H1 (cell line): ENCODE data around the gene UBE2D4. TPM values are rescaled to one million over a fixed set of nuclear protein-coding genes. Genes with fewer than 3 reads are reported as not detected.

ENCODE experiments used
- CTCF ChIA-PET: fragments of 300-600 bp; sonication (Branson Sonifier 250); formaldehyde crosslinking; loops from one replicate; lab custom pipeline; 2021; ENCODE audit not compliant: partially characterized antibody; lab: Charles Lee
- POLR2A ChIA-PET: fragments of 300-600 bp; sonication (Branson Sonifier 250); formaldehyde crosslinking; loops from one replicate; lab custom pipeline; 2021; ENCODE audit warnings: inconsistent platforms; ENCODE audit not compliant: partially characterized antibody; lab: Charles Lee
- DNase-seq, 2 experiments: peaks; one replicate each; pipeline versions ENCODE4 v3.0.0 to v3.0.0-alpha.2; 2010 to 2022; ENCODE audit warnings: low spot score in 2 of 2, low read depth in 1 of 2, mixed read lengths in 1 of 2
- FAIRE-seq: peaks from 2 replicates; lab custom pipeline; 2011; peaks lifted over from hg19 to GRCh38; lab: Jason Lieb, UNC
- H2AFZ ChIP-seq: 2 replicates; pipeline ENCODE4 v1.8.1; 2012; ENCODE audit warnings: low read length, inconsistent platforms
- H2AK5ac ChIP-seq: 2 replicates; pipeline ENCODE4 v1.6.1; 2013; ENCODE audit warnings: low read depth, low read length
- H2BK120ac ChIP-seq: replicated peaks from 2 replicates; pipeline ENCODE3; 2013; ENCODE audit warnings: low read depth, low read length, inconsistent platforms
- H2BK12ac ChIP-seq: 2 replicates; pipeline ENCODE4 v1.6.1; 2013; ENCODE audit warnings: low read depth, low read length
- H2BK15ac ChIP-seq: 2 replicates; pipeline ENCODE4 v1.6.1; 2013; ENCODE audit warnings: low read length
- H2BK20ac ChIP-seq: 2 replicates; pipeline ENCODE4 v1.6.1; 2013; ENCODE audit warnings: low read length
- H2BK5ac ChIP-seq: 2 replicates; pipeline ENCODE4 v1.6.1; 2013; ENCODE audit warnings: low read depth, low read length
- H3K14ac ChIP-seq: 2 replicates; pipeline ENCODE4 v1.6.1; 2013; ENCODE audit warnings: inconsistent platforms; ENCODE audit not compliant: insufficient read length
- H3K18ac ChIP-seq: 2 replicates; pipeline ENCODE4 v1.6.1; 2013; ENCODE audit warnings: low read length; ENCODE audit errors: extremely low read depth
- H3K23ac ChIP-seq: 2 replicates; pipeline ENCODE4 v1.6.1; 2013; ENCODE audit warnings: inconsistent platforms; ENCODE audit not compliant: insufficient read length
- H3K23me2 ChIP-seq: 2 replicates; pipeline ENCODE4 v1.6.1; 2013; ENCODE audit warnings: low read depth, low read length
- H3K27ac ChIP-seq: 2 replicates; pipeline ENCODE4 v1.6.1; 2011; ENCODE audit warnings: low read depth, low read length, inconsistent platforms
- H3K27me3 ChIP-seq, 4 experiments: replicated peaks in 1 of 4; 1 replicate in 1 of 4; 2 replicates in 3 of 4; pipeline versions ENCODE4 v1.6.1 to v1.8.1; 2011 to 2013; ENCODE audit warnings: low read length in 3 of 4, mild to moderate bottlenecking in 3 of 4, inconsistent platforms in 2 of 4, mixed read lengths in 2 of 4, moderate library complexity in 1 of 4; ENCODE audit not compliant: control insufficient read depth in 3 of 4, insufficient read depth in 3 of 4; ENCODE audit errors: extremely low read depth in 1 of 4
- H3K36me3 ChIP-seq, 4 experiments: 2 replicates each; pipeline versions ENCODE4 v1.6.1 to v1.8.1; 2011 to 2013; ENCODE audit warnings: mild to moderate bottlenecking in 4 of 4, low read length in 3 of 4, moderate library complexity in 2 of 4, control low read depth in 1 of 4, inconsistent platforms in 1 of 4; ENCODE audit not compliant: insufficient read depth in 4 of 4, control insufficient read depth in 2 of 4
- H3K4ac ChIP-seq: replicated peaks from 2 replicates; pipeline ENCODE3; 2013; ENCODE audit warnings: low read length, low read depth, mixed read lengths, inconsistent platforms; ENCODE audit not compliant: insufficient read length
- H3K4me1 ChIP-seq, 4 experiments: replicated peaks in 1 of 4; 1 replicate in 1 of 4; 2 replicates in 3 of 4; pipeline versions ENCODE4 v1.6.1 to v1.8.1; 2011 to 2013; ENCODE audit warnings: low read length in 3 of 4, inconsistent platforms in 2 of 4, mixed read lengths in 1 of 4; ENCODE audit not compliant: insufficient read depth in 4 of 4, control insufficient read depth in 3 of 4
- H3K4me2 ChIP-seq, 2 experiments: 2 replicates each; pipeline versions ENCODE4 v1.6.1 to v1.8.1; 2011 to 2013; ENCODE audit warnings: low read depth in 2 of 2, low read length in 2 of 2, control low read depth in 1 of 2, inconsistent platforms in 1 of 2, mild to moderate bottlenecking in 1 of 2; ENCODE audit not compliant: insufficient read depth in 1 of 2
- H3K4me3 ChIP-seq, 4 experiments: fragments of 200-600, 300-600 bp in 1 of 4; sonication (generic), shearing (Covaris generic), sonication (Bioruptor Twin) in 1 of 4; 2 replicates each; pipeline versions ENCODE4 v1.5.1 to v1.8.1; 2011 to 2016; ENCODE audit warnings: low read length in 4 of 4, low read depth in 3 of 4, control low read depth in 2 of 4, inconsistent platforms in 2 of 4, mild to moderate bottlenecking in 2 of 4, mixed read lengths in 1 of 4, moderate library complexity in 1 of 4; ENCODE audit not compliant: insufficient read depth in 2 of 4; ENCODE audit errors: extremely low read depth in 1 of 4
- H3K56ac ChIP-seq: replicated peaks from 2 replicates; pipeline ENCODE3; 2013; ENCODE audit warnings: low read depth, mild to moderate bottlenecking, mixed read lengths, low read length, inconsistent platforms; ENCODE audit not compliant: insufficient read length
- H3K79me1 ChIP-seq: 2 replicates; pipeline ENCODE4 v1.6.1; 2013; ENCODE audit warnings: low read depth, low read length, control low read depth
- H3K79me2 ChIP-seq, 2 experiments: 2 replicates each; pipeline versions ENCODE4 v1.6.1 to v1.8.1; 2012 to 2013; ENCODE audit warnings: low read length in 2 of 2, mild to moderate bottlenecking in 2 of 2, inconsistent platforms in 1 of 2; ENCODE audit not compliant: insufficient read depth in 2 of 2, control insufficient read depth in 1 of 2
- H3K9ac ChIP-seq, 4 experiments: replicated peaks in 1 of 4; 1 replicate in 1 of 4; 2 replicates in 3 of 4; pipeline versions ENCODE4 v1.6.1 to v1.8.1; 2011 to 2013; ENCODE audit warnings: low read depth in 3 of 4, low read length in 3 of 4, control low read depth in 2 of 4, mild to moderate bottlenecking in 2 of 4, moderate library complexity in 2 of 4, inconsistent platforms in 1 of 4; ENCODE audit errors: extremely low read depth in 1 of 4
- H3K9me3 ChIP-seq, 2 experiments: 2 replicates each; pipeline versions ENCODE4 v1.6.1 to v1.8.1; 2012 to 2013; ENCODE audit warnings: mild to moderate bottlenecking in 2 of 2, moderate library complexity in 2 of 2, control low read depth in 1 of 2, inconsistent platforms in 1 of 2, low read depth in 1 of 2, low read length in 1 of 2, mixed read lengths in 1 of 2; ENCODE audit not compliant: insufficient read depth in 2 of 2
- H4K20me1 ChIP-seq, 2 experiments: replicated peaks in 1 of 2; 2 replicates each; pipeline versions ENCODE3 to v1.8.1; 2011 to 2013; ENCODE audit warnings: inconsistent platforms in 2 of 2, low read length in 2 of 2, mild to moderate bottlenecking in 1 of 2; ENCODE audit not compliant: insufficient read depth in 2 of 2, control insufficient read depth in 1 of 2
- H4K5ac ChIP-seq: 2 replicates; pipeline ENCODE4 v1.6.1; 2013; ENCODE audit warnings: low read length, low read depth, mixed read lengths, inconsistent platforms; ENCODE audit not compliant: insufficient read length
- H4K8ac ChIP-seq: 2 replicates; pipeline ENCODE4 v1.8.0; 2013; ENCODE audit warnings: mild to moderate bottlenecking, moderate library complexity, low read length, inconsistent platforms; ENCODE audit not compliant: insufficient read depth; ENCODE audit errors: extremely low read depth
- H4K91ac ChIP-seq: replicated peaks from 2 replicates; pipeline ENCODE3; 2013; ENCODE audit warnings: low read length, mixed read lengths, inconsistent platforms; ENCODE audit not compliant: insufficient read length
- CBX8 ChIP-seq: fragments of 300-800, 300-1000 bp; sonication (generic); IDR thresholded peaks from 2 replicates; pipeline ENCODE4 v1.7.1; 2016; ENCODE audit warnings: low read depth, low read length, borderline replicate concordance
- CREB1 ChIP-seq: IDR thresholded peaks from 2 replicates; pipeline ENCODE4 v1.6.1; 2012; ENCODE audit warnings: inconsistent platforms
- CTCF ChIP-seq, 3 experiments: IDR thresholded peaks; 1 replicate in 2 of 3; 2 replicates in 1 of 3; pipeline versions ENCODE4 v1.5.1 to v1.6.1; 2011; ENCODE audit warnings: low read length in 3 of 3, mild to moderate bottlenecking in 3 of 3, inconsistent platforms in 2 of 3, low read depth in 1 of 3, moderate library complexity in 1 of 3; ENCODE audit not compliant: insufficient read depth in 1 of 3; ENCODE audit errors: control extremely low read depth in 1 of 3
- EP300 ChIP-seq, 2 experiments: IDR thresholded peaks; 1 replicate in 1 of 2; 2 replicates in 1 of 2; pipeline ENCODE4 v1.6.1; 2011 to 2012; ENCODE audit warnings: low read depth in 2 of 2, low read length in 2 of 2, mild to moderate bottlenecking in 2 of 2, borderline replicate concordance in 1 of 2, inconsistent platforms in 1 of 2, moderate library complexity in 1 of 2
- FOSL1 ChIP-seq: IDR thresholded peaks from 2 replicates; pipeline ENCODE4 v1.6.1; 2011; ENCODE audit warnings: mild to moderate bottlenecking, low read depth, low read length, moderate library complexity; ENCODE audit not compliant: insufficient read depth
- JUND ChIP-seq: IDR thresholded peaks from 2 replicates; pipeline ENCODE4 v1.6.1; 2011; ENCODE audit warnings: mild to moderate bottlenecking, improper control_type of control experiment, low read length
- KDM5A ChIP-seq: fragments of 200-600 bp; IDR thresholded peaks from 2 replicates; pipeline ENCODE4 v1.7.1; 2012; ENCODE audit warnings: mild to moderate bottlenecking, low read length, inconsistent platforms, mixed read lengths
- MAX ChIP-seq: IDR thresholded peaks from 2 replicates; pipeline ENCODE4 v1.6.1; 2012; ENCODE audit warnings: inconsistent platforms
- POLR2A ChIP-seq, 2 experiments: IDR thresholded peaks; 1 replicate in 1 of 2; 2 replicates in 1 of 2; pipeline ENCODE4 v1.6.1; 2011; ENCODE audit warnings: low read depth in 2 of 2, low read length in 2 of 2, mild to moderate bottlenecking in 2 of 2; ENCODE audit errors: control extremely low read depth in 1 of 2
- SIN3A ChIP-seq, 2 experiments: IDR thresholded peaks in 1 of 2; conservative IDR thresholded peaks in 1 of 2; 2 replicates each; pipeline ENCODE4 v1.6.1; 2011 to 2012; ENCODE audit warnings: low read length in 2 of 2, improper control_type of control experiment in 1 of 2, low read depth in 1 of 2, mild to moderate bottlenecking in 1 of 2
- SRF ChIP-seq: IDR thresholded peaks from 2 replicates; pipeline ENCODE4 v1.6.1; 2011; ENCODE audit warnings: mild to moderate bottlenecking, low read depth, low read length, moderate library complexity
- WGBS, 2 experiments: shearing (Covaris generic) in 1 of 2; methylation state at CpG; one replicate each; pipeline versions ENCODE4 v1.1.6 to v1.1.7; 2013 to 2015; ENCODE audit warnings: low lambda C conversion rate in 2 of 2, mixed read lengths in 2 of 2, inconsistent platforms in 1 of 2, low coverage in 1 of 2, missing lambda C conversion rate in 1 of 2; ENCODE audit not compliant: insufficient replicate concordance in 2 of 2, insufficient coverage in 1 of 2, insufficient read length in 1 of 2; ENCODE audit errors: extremely low coverage in 1 of 2, missing lambda C conversion rate in 1 of 2; 5-methylcytosine and 5-hydroxymethylcytosine counted together
- polyA plus RNA-seq, 7 experiments: library from polyadenylated mRNA; depleted of rRNA in 3 of 7; stranded (reverse) in 5 of 7; unstranded in 2 of 7; fragments of >200 nt in 5 of 7; fragments of 200-250 nt in 2 of 7; gene quantifications; 1 replicate in 5 of 7; 2 replicates in 1 of 7; 4 replicates in 1 of 7; pipeline versions ENCODE4 v1.2.1 to v1.2.3, GENCODE V29; 2011 to 2013; ENCODE audit warnings: missing spikeins in 2 of 7, mixed read lengths in 2 of 7
- total RNA-seq: library from RNA; stranded (reverse); fragmentation: NEBNext Ultra II Directional; extraction: Animal tissue kit (Norgen Biotek cat#: 25700); gene quantifications from 2 replicates; pipeline ENCODE4 v1.2.1, GENCODE V29; 2021

Gene UBE2D4
- total and polyA plus RNA-seq, 2 of the 8 experiments (the other 6 are each of a cell fraction or from before 2014, with no cell fraction given) = 3.4 to 9.4 TPM

- WGBS, 2 experiments = 82% methylated on average over 2 of the region's 2 CpGs; no CpG with 5 or more reads in 1 of the 2 experiments
- H4K8ac ChIP-seq = no peak overlapping the region
- H2BK5ac ChIP-seq = no peak overlapping the region
- H3K27ac ChIP-seq = no peak overlapping the region
- no peak overlapping the region for H4K5ac ChIP-seq
- H2BK15ac ChIP-seq = no peak overlapping the region
- H2BK12ac ChIP-seq = no peak overlapping the region
- H3K9me3 ChIP-seq = peaks cover 0 to 4% of the 10 kb centered on the region in 2 experiments; a peak in 1 of 4 replicates
- no peak overlapping the region for H3K56ac ChIP-seq
- no peak overlapping the region for H3K14ac ChIP-seq
- H3K23me2 ChIP-seq = peaks cover 4% of the 10 kb centered on the region; the same call in 1 of the 2 replicates
- FAIRE-seq = no peak
- POLR2A ChIA-PET = interaction anchor here (0.9 kb wide), 1 partner anchor 16 kb away, joined by 3 read pairs; no protein-coding TSS in a partner anchor
- H3K23ac ChIP-seq = no peak overlapping the region
- H4K91ac ChIP-seq = no peak overlapping the region
- no peak overlapping the region for H2AK5ac ChIP-seq
- peaks cover 0 to 12% (median 3%) of the 10 kb centered on the region in 4 experiments; a peak in 5 of 7 replicates for H3K27me3 ChIP-seq
- no peaks in the 10 kb centered on the region for H4K20me1 ChIP-seq
- no peak for DNase-seq
- H3K4me1 ChIP-seq = peaks cover 0 to 4% (median 0%) of the 10 kb centered on the region in 4 experiments; a peak in 1 of 7 replicates
- H3K36me3 ChIP-seq = no peaks in the 10 kb centered on the region
- H3K79me1 ChIP-seq = no peaks in the 10 kb centered on the region; the same call in 1 of the 2 replicates
- H2BK20ac ChIP-seq = no peak overlapping the region
- no peak overlapping the region for H3K4me2 ChIP-seq
- H3K4me3 ChIP-seq = no peak overlapping the region
- no peaks in the 10 kb centered on the region for H3K79me2 ChIP-seq
- no peak overlapping the region for H2AFZ ChIP-seq
- H3K9ac ChIP-seq = no peak overlapping the region
- no peak overlapping the region for H2BK120ac ChIP-seq
- no peak overlapping the region for H3K4ac ChIP-seq
- no peak overlapping the region for H3K18ac ChIP-seq
- CTCF ChIA-PET = interaction anchor here (1.3 kb wide), 1 partner anchor 16 kb away, joined by 3 read pairs; no protein-coding TSS in a partner anchor
- TF ChIP-seq EP300 (IDR thresholded peaks at IDR 0.05; ENCODE audit: borderline replicate concordance in 1 of 2, low read depth in 2 of 2, low read length in 2 of 2) (no peak), POLR2A (IDR thresholded peaks at IDR 0.05; ENCODE audit: control extremely low read depth in 1 of 2, low read depth in 2 of 2, low read length in 2 of 2) (no peak), CTCF (IDR thresholded peaks at IDR 0.05; ENCODE audit: control extremely low read depth in 1 of 3, insufficient read depth in 1 of 3, low read depth in 1 of 3, low read length in 3 of 3) (no peak), SRF (no peak), FOSL1 (no peak), JUND (no peak), SIN3A (conservative IDR thresholded peaks at IDR 0.05 in 1 of 2, IDR thresholded peaks at IDR 0.05 in 1 of 2; ENCODE audit: low read depth in 1 of 2, low read length in 2 of 2) (no peak), CREB1 (no peak), KDM5A (no peak), MAX (no peak), CBX8 (no peak)
These were observed 4.8 kb upstream of the UBE2D4 start for GRCh38 chr7:43921423-43921822.
